ENCODE data around the gene ZSCAN22.

DNA sequence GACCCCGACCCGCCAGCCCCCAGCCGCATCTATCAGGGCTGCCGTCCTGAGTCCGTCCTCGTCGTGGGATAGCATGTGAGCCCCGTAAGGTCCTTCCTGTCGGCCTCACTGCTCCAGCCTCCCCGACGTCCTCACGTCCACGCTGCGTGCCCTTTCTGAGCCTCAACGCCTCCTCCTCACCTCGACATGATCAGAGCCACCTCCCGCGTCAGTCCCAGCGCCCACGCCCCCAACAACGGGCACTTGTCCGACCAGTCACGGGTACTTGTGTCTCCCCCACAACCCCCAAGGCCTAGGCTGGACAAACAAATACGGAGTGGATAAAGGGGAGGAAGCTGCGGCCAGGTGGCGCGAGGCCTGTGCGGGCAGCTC lies 35.1 kb downstream of the ZSCAN22 start:
- TF ChIP-seq, protein P1, sequence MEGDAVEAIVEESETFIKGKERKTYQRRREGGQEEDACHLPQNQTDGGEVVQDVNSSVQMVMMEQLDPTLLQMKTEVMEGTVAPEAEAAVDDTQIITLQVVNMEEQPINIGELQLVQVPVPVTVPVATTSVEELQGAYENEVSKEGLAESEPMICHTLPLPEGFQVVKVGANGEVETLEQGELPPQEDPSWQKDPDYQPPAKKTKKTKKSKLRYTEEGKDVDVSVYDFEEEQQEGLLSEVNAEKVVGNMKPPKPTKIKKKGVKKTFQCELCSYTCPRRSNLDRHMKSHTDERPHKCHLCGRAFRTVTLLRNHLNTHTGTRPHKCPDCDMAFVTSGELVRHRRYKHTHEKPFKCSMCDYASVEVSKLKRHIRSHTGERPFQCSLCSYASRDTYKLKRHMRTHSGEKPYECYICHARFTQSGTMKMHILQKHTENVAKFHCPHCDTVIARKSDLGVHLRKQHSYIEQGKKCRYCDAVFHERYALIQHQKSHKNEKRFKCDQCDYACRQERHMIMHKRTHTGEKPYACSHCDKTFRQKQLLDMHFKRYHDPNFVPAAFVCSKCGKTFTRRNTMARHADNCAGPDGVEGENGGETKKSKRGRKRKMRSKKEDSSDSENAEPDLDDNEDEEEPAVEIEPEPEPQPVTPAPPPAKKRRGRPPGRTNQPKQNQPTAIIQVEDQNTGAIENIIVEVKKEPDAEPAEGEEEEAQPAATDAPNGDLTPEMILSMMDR (IDR thresholded peaks at IDR 0.05) = peak in 1 of 6 experiments; percentile 8
- no peak for TF ChIP-seq POLR2A (IDR thresholded peaks at IDR 0.05)

Measured in Peyer's patch (tissue), 4 donors.